Hematopoietic multipotent progenitor cell treated with erythropoietin and hydrocortisone succinate and interleukin-3 and kit ligand, for 17 days (in vitro differentiated cells): ENCODE data around the gene RERE.

Experiments
- DNase-seq: peaks from one replicate; pipeline ENCODE4 v3.0.0-alpha.2; 2015; ENCODE audit warnings: low spot score

The RERE gene

DNA sequence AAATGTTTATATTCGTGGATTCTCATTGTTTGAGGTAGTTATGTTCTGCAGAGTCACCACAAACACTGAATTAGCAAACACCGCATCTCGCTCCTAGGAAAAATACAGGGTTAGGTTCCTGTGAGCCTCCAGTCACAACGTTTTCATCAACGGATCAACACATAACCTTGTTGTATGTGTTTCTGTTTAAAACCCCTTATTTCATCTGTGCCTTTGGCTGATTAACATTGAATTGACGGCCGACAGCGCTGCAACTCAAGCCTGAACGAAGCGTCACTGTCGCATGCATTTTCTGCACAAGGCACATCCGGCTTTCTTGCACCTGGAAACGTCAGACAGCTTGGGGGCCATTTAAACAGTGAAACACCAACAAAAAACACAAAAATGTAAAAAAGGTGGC is 491.2 kb downstream of the RERE start:
- DNase-seq: no peak

DNA sequence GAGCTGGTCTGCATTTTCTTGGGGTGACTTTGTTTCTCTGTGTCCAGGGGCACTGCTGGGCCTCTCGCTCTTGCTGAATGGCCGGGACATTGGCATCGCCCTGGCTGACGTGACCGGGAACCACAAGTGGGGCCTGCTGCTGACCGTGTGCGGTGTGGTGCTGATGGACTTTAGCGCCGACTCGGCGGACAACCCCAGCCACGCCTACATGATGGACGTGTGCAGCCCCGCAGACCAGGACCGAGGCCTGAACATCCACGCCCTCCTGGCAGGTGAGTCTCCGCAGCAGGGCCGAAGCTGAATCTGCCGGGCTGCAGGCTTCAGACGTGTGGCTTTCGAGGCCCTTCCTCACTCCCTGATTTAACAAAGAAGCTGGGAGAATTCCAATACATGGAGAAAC is 491.7 kb downstream of the RERE start:
- DNase-seq: no peak

DNA sequence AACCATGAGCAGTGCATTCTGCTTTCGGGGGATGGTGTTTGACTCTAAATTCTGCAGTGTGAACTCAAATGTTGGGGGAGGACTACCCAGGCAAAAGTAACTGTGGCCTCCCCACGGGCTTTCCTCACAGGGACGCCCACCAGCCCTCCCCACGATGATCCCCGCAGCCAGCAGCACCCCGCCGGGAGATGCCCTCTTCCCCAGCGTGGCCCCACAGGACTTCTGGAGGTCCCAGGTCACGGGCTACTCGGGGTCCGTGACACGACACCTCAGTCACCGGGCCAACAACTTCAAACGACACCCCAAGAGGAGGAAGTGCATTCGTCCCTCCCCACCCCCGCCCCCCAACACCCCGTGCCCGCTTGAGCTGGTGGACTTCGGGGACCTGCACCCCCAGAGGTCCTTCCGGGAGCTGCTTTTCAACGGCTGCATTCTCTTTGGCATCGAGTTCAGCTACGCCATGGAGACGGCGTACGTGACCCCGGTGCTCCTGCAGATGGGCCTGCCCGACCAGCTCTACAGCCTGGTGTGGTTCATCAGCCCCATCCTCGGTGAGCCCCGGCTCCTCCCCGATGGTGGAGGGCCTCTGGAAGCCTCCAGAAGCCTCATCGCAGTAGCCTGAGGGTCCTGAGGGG is 493.1 kb downstream of the RERE start:
- no peak for DNase-seq

DNA sequence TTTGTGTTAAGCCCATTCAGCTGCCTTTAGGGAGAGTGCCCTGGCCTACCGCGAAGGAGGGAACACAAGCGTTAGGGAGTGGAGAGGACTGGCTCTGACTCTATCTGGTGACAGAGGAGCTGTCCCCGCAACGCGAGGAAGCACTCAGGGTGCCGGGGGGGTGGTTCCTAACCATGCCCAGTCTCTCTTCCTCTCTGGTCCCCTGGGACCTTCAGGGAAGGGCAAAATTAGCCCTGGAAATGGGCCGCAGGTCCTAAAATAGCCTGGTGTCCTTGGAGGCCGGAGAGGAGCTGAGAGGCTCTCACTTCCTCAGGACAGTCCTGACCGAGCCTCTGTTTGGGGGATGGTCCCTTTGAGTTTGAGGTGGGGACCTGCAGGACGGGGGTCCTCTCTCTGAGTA is 493.7 kb downstream of the RERE start:
- no peak for DNase-seq

DNA sequence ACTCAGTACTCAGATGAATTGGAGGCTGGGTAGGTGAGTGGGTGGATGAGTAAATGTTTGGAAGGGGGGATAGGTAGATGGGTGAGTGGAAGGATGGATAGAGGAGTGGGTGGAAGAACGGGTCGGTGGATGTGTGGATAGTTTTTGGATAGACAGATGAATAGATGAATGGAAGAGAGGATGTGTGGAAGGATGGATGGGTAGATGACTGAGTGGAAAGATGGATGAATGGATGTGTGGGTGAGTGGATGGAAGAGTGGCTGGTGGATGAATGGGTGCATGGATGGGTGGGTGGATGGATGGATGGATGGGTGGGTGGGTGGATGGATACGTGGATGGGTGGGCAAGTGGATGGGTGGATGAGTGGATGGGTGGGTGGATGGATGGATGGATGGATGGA is 495.8 kb downstream of the RERE start:
- no peak for DNase-seq

DNA sequence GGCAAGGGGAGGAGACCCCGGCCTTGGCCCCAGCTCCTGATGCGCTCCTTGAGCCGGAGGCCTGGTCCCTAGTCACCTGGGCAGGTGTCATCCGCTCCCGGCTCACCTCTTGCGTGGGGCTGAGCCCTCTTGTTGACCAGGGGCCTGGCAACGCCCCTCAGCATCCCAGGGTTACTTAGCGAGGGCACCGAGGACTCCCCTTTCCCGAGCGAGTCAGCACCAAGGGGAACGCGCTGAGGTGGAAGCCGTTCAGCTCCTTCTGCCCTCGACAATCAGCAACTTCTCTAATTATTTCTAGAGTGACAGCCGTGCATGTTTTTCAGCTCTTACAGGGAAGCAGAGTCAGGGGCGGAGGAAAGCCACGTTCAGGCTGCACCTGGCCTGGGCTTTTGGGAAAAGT is 499.0 kb downstream of the RERE start:
- no peak for DNase-seq

DNA sequence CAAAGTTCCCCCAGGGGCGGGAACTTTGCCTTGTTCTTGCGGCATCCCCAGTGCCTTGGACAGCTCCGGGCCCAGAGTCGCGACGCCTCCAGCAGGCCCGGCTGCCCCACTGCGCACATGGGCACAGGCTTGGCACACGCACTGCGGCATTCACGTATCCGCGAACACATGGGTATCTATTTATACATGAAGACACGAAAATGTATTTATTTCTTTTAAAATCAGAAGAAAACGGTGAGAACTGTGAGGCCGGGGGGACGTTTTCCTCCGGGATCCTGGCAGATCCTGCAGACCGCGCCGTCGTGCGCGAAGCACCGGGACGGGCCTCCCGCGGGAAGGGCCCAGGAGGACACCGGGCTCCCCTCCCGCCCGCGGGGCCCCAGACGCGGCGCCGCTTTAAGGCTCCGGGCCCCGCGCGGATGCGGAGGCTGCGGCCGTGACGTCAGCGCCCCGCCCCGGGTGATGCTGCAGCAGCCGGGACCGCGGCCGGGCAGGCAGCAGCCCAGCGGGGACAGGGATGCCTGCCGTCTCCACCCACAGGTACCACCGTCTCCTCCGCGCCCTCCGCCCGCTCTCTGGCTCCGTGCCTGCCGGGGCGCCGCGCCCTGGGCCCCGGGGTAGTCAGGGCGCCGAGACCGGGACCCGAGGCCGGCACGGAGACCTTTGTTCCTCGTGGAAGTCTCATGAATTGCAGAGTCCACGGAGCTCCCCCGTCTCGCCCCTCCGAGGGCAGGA is 499.6 kb downstream of the RERE start, which contains the start of gene SLC45A1:
SLC45A1 (plus strand) TSS at position 468 of the 735 bp plus-strand sequence. CDS start 6,216 bp downstream, outside the sequence.
- no peak for DNase-seq

DNA sequence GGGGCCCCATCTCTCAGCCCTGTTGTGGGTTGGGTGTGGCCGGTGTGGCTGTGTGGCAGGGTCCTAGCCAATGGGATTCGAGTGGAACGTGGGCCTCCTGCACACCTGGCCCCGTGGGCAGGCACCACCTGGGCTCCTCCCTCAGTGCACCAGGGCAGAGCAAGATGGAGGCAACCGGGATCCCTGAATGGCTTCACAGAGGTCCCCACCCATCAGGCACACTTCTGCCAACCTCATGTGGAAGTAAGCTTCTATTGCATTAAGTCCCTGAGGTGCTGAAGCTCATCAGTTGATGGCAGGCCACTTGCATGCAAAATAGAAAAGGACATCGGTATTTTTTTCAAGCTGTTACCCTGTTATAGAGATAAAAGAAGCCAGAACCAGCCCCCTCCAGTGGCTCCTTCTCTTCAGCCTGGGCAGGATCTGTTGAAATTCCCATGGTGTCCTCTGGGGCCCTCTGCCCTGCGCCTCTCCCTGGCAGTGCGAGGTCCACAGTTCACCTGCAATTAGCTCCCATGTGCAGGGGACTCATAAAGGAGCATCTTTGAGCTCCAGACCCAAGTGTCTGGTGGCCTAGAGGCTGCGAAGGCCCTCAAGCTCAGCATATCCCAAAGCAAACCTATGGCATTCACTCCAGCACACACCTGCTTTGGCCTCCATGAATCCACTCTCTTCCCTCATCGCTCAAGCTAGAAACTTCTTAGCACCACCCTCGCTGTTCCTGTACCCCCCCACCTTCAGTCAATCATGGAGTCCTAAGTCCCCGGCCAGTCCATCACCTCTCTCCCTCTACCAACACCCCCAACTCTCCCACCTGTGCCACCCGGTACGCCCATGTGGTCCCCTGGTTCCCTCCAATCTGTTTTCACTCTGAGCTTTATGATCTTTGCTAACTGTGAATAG is 501.6 kb downstream of the RERE start:
- DNase-seq: no peak

DNA sequence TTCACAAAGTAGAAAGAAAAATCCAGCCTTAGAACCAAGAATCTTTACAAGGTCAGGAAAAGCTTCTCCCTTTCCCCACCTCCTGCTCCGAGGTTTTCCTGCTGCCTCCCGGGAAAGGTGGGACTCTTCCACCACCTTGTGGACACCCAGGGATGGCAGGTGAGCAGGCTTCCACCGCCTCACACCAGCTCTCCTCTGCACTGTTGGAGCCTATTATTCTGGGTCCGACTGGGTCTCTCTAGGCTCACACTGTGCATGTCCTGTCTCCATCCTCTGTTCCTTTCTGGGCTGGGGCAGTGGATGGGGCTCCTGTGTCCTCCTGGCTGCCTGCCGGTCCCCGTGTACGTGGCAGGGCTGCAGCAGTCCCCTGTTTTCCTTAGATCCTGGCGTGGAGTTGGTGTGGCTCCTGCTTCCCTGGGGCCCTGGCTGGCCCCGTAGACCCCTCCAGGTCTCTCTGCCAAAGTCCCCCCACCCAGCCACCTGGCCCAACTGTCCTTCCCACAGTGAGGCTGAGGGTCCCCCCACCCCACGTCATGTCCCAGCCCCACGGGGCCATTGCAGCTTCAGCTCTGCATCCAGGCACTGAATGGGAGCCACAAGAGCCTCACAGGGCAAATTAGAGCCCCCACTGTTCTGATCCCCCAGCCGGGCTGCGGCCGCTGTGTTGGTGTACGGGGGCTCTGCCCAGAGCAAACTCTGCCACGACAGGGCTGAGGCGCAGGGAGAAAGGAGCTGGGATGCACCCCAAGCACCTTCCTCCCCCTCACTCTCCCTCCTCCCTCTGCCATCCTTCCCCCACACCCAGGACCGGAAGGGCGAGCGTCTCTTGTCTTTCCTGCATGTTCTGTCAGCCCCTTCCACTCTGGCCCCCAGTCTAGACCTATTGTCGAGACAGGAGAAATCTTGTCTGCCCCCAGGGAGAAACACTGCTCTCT is 502.8 kb downstream of the RERE start:
- DNase-seq: no peak

DNA sequence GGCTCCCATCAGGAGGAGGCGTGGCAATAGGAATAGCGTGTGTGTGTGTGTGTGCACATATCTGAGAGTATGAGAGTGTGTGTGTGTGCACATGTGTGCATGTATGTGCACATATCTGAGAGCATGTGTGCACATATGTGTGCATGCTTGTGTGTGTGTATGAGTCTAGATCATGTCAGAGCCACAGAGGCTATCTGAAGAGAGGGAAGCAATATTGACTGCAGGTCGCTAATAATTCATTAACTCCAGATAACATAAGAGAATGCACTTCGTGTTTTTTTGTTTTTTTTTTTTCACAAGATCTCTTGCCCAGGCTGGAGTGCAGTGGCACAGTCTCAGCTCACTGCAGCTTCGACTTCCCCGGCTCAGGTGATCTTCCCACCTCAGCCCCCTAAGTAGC is 504.2 kb downstream of the RERE start:
- no peak for DNase-seq

DNA sequence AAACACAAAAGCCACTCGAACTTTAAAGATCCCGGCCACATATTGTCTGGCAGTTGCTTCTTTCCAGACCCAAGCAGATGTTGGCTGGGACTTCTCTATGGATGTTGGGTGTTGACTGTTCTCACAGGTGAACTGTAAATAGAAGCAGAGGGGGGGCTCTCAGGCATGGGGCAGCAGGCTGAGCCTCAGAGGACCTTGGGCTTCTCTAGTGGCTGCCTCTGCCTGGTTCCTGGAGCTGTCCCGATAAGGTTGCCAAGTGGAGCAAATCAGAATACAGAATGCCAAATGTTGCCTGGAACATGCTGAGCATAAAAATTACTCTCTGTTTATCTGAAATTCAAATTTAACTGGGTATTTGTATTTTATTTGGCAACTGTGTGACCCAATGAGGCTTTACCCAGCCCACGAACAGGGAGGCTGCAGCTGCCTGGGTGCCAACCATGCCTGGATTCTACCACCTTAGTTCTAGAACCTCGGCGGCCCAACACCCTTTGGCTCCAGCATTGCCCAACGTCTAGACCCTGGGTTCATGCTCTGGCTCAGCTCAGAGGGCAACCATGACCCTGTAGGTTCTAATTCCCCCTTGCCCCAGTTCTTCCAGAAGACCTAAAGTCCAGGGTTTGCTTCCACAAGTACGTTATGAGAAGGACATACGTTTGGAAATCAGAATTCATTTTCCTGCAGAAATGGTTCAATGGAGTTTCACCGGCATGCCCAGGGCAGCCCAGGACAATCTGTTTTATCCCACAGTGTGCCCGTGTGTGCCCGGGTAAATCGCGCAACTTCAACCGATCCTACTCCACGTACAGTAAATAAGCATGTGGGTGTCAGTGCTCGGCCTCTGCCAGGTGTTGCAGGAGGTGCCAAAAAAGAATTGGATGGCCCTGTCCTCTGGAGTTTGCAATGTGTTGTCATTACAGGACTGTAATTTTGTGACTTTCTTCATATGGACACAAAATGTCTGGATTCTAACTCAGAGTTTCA is 504.9 kb downstream of the RERE start:
- no peak for DNase-seq

DNA sequence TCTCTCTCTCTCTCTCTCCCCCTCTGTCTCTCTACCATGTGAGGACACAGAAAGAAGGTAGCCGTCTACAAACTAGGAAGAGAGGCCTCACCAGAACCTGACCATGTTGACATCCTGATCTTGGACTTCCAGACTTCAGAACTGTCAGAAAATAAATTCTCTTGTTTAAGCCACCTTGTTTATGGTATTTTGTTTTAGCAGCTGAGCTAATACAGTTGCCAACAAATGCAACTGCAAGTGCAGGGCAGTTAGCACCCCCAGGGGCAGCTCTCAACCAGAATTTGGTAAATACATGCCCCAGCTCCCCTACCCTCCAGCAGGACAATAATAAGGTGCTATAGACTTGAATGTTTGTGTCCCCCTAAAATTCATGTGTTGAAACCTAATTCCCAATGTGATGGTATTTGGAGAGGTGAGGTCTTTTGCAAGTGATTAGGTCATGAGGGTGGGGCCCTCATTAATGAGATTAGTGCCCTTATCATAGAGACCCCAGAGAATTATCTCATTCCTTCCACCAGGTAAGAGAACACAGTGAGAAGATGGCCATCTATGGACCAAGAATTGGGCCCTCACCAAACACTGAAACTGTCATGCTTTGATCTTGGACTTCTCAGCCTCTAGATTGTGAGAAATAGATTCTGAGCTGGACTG is 506.2 kb downstream of the RERE start:
- no peak for DNase-seq

DNA sequence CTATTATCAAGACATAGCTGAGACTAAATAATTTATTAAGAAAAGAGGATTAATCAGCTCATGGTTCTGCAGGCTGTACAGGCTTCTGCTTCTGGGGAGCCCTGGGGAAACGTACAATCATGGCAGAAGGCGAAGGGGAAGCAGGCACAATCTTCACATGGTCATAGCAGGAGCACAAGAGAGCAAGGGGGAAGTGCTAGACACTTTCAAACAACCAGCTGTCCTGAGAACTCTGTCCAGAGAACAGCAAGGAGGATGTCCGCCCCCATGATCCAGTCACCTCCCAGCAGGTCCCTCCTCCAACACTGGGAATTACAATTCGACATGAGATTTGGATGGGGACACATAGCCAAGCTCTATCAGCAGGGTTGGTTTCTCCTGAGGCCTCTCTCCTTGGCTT is 509.8 kb downstream of the RERE start:
- no peak for DNase-seq

DNA sequence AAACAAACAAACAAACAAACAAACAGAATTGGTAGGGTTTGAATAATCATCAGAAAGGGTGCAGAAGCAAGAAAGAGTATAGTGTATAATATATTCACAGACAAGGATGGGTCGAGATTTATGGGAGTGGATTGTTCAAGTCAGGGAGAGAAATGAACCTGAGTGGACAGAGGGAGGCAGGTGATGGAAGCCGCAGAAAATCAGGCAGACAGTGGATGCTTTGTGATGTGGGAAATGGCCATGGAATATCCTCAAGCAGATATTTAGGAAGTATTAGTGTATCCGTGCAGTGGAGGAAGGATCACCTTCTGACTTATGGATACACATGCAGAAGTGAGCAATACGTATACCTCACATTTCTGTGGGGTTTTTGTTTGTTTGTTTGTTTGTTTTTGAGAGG is 513.6 kb downstream of the RERE start:
- DNase-seq: no peak

DNA sequence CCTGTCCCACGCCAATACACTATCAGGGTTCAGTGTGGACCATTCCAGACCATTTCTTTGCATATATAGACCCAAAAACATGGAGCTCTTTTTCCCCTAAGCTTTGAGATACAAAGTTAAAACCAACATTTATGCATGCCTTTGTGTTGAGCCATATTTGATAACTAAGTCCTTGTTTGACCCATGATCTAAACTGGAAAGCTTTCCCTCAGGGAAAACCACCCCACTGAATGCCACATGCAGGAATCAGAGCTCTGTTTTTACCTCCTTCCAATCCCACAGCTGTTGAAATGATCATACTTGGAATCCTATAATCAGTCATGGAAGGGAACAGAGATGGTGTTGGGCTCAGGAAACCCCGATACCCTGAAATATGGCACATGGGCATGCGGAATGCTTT is 514.3 kb downstream of the RERE start:
- DNase-seq: no peak
